Activated effector memory CD4-positive, alpha-beta T cell treated with anti-CD3 and anti-CD28 coated beads, Interleukin-2, amount 50 U/mL, for 16 hours (primary cell): ENCODE data around the gene TSC2.
"Not testable (repeated sequence)": the region's sequence is repeated elsewhere in the genome, so short reads cannot be mapped to it uniquely, and the experiment has no call there.

ENCODE experiments used
- DNase-seq: peaks from one replicate; pipeline ENCODE4 v3.0.0-alpha.2; 2020

Gene TSC2

DNA sequence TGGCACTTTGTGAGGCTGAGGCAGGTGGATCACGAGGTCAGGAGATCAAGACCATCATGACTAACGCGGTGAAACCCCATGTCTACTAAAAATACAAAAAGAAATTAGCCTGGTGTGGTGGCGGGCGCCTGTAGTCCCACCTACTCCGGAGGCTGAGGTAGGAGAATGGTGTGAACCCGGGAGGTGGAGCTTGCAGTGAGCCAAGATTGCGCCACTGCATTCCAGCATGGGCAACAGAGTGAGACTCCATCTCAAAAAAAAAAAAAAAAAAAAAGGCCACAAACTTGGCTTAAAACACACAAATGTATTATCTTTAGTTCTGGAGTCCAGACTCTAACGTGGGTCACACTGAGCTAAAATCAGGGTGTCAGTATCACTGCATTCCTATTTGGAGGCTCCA lies 36.1 kb upstream of the TSC2 start:
- DNase-seq, result not testable (repeated sequence)

DNA sequence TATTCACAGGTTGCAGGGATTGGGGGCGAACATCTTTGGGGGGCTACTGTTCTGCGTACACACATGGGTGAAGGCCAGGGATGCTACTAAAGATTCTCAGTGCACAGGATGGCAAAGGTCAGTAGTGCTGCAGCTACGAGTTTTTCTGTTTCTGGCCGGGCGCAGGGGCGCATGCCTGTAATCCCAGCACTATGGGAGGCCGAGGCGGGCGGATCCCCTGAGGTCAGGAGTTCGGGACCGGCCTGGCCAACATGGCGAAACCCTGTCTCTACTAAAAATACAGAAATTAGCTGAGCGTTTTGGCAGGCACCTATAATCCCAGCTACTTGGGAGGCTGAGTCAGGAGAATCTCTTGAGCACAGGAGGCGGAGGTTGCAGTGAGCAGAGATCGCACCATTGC lies 34.3 kb upstream of the TSC2 start:
- DNase-seq, result no peak

DNA sequence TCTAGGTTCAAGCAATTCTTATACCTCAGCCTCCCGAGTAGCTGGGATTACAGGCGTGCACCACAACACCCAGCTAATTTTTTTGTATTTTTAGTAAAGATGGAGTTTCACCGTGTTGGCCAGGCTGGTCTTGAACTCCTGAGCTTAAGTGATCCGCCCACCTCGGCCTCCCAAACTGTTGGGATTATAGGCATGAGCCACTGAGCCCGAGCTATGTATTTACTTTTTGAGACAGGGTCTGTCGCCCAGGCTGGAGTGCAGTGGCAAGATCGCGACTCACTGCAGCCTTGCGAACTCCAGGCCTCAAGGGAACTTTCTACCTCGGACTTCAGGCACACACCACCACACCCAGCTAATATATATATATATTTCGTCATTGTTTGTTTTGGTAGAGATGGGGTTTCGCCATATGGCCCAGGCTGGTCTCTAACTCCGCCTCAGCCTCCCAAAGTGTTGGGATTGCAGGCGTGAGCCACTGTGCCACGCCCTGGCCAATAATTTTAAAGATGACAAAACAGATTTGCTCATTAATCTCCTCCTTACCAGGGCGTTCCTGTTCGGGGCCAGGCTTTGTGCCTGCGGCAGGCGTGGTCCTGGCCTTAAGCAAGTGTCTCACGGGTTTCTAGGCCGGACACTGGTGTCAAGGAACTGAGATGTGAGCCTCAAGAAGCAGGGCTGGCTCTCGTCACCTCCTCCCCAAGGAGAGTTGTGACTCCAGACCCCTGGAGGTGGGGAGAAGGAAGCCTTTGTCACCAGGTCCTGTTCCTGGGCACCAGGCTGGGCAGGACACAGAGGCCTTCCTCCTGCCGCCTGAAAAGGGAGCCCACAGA lies 32.5 kb upstream of the TSC2 start:
- DNase-seq, result no peak

DNA sequence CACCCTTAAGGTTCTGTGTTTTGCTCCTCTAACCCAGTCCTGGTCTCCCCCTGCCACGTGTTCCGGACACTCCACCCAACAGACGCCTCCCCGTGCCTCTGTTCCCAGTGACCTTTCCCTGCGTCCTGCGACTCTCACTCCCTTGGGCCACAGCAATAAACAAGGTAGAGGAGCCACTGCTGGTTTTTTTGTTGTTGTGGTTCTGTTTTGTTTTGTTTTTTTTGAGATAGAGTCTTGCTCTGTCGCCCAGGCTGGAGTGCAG lies 31.9 kb upstream of the TSC2 start:
- DNase-seq, result no peak

DNA sequence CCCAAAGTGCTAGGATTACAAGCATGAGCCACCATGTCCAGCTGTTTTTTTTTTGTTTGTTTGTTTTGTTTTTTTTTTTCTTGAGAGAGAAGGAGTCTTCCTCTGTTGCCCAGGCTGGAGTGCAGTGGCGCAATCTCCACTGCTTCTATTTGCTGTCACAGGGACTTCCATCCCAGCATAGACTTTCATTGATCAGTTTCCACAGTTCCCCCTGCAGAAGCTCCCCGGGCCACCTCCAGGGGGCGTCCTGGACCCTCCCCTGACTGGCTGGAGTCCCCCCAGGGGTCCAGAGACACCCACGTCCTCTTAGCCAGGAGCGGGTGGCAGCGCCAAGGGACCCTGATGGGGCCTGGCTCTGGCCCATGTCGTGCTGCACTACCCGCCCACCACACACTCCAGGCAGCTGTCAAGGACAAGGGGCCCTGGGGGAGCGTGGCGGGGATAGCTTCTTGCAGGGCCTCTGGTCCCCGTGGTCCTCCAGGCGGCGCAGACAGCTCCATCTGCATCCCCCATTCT lies 31.3 kb upstream of the TSC2 start:
- peak; percentile 72 for DNase-seq

DNA sequence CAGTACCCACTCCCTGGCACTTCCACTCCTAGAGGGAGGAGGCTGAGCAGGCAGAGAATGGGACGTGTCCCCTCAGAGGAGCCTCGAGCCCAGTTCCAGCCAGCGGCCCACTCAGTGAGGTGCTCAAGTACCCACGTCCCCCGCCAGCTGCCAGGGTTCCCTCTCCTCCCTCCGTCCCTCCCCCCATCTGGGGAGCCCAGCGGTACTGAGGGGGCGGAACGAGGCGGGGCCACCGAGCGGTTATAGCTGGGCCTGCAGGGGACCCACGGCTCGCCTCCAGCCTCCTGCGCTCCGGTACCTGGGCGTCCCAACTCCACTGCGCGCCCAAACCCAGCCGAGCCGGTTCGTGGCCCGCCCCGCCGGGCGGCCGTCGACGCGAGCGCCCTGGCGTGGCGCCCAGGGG lies 28.3 kb upstream of the TSC2 start, which contains the start of gene NPW:
NPW (plus strand) TSS at position 268 of the 403 bp plus-strand sequence.
- peak; percentile 74 for DNase-seq

DNA sequence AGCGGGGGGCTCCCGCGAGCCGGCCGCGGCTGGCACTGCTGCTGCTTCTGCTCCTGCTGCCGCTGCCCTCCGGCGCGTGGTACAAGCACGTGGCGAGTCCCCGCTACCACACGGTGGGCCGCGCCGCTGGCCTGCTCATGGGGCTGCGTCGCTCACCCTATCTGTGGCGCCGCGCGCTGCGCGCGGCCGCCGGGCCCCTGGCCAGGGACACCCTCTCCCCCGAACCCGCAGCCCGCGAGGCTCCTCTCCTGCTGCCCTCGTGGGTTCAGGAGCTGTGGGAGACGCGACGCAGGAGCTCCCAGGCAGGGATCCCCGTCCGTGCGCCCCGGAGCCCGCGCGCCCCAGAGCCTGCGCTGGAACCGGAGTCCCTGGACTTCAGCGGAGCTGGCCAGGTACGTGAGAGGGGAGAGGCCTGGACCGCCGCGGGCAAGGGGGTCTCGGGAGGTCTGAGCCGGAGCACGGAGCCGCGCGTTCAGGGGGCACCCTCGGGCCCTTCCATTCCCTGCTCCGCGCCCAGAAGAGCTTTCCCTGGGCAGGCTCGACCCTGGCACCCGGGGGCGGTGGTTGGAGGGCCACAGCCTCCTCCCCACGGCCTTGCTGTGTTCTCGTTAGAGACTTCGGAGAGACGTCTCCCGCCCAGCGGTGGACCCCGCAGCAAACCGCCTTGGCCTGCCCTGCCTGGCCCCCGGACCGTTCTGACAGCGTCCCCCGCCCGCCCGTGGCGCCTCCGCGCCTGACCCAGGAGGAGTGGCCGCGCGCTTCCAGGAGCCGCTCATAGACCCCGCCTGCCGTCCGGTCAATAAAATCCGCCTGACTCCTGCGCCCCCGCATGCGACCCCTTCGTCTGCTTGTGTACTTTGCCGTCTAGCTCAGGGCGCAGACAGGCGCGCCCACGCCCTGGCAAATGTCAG lies 27.6 kb upstream of the TSC2 start:
- no peak for DNase-seq

DNA sequence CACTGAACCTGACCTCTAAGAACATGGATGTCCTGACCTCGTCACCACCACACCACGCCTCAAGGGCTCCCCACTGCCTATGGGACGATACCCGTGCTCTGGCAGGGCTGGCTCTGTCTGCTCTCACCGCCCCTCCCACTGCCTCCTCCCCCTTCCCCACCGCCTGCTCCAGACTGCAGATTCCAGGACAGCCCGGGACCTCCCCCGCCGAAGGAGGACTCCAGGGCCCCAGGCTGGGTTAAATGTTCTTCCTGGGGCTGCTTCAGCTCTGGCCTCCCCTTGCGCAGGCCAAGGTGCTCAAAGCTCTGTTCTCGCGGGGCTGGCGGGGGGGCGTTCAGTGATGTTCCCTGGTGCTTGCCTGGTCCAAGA lies 25.1 kb upstream of the TSC2 start:
- DNase-seq, result no peak

DNA sequence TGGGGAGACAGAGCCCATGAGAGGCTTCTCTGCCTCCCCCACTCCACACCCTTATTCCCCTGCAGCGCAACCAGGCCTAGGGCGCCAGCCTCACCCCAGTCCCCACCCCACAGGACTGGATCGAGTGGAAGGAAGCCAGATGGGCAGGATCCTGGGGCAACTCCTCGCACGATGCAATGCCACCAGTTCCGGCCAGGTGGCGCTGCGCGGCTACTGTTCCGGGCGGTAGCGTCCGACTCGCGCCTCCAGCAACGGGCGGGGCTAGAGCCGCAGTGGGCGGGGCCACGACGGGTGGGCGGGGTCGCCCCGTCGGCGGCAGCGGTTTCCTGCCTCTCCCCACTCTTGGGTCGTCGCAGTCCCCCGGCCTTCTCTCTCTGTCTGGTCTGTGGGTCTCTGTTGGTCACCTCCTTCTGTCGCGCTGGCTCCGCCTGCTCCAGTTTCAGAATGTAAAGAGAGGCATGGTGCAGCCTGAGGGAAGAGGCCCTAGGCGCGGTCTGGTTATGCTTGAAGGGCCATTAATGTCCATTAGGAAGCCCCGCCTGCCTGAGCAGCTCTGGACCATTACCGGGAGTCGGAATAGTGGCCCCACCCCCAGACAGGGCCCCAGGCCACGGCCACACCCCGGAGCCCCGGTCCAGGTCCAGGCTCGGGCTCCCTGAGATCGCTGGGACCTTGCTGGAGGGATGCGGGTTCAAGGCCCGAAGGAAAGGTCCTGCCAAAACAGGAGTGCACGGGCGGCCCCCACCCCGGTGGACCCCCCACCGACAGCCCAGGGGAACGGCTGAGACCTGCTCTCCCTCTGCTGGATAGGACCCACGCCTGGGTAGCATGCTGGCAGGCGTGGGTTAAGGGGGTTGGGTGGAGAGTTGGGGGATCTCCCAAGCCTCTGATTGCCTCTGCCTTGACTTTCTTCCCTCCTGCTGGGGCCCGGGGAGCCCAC lies 24.4 kb upstream of the TSC2 start:
- peak; percentile 98 for DNase-seq

DNA sequence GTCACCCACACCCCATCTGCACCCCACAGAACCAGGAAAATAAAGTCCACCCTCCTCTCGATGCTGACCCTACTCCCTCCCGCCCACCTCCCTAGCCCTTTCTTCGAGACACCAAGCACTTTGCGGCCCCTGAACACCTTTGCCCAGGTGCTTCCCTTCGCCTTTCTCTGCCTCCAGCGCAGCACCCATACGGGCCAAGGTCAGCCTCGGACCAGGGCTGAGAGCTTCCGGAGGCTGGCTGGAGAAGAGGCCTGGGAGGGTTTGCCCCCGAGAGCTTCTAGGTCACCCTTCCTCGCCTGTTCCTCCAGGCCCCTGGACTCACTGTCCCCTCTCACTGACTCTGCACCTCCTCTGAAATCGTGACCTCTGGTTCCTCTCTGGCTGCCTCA lies 23.8 kb upstream of the TSC2 start:
- DNase-seq, result no peak

DNA sequence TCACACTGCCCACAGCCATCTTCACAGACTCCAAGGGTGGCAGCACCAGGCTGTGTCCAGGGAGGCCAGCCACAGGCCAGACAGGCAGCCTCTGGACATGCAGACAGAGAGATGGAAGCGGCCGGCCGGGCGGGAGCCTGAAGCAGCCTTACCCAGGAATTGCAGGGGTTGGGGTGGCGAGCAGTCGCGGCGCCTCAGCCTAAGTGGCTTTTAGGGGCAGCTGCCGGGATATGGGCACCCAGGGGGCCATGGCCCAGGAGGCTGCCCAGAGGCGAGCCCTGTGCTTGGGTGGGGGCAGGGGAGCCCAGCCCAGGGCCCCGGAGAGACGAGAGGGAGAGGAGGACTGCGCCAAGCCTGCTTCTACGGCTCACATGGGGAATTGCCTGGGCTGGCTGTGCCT lies 22.5 kb upstream of the TSC2 start:
- no peak for DNase-seq

DNA sequence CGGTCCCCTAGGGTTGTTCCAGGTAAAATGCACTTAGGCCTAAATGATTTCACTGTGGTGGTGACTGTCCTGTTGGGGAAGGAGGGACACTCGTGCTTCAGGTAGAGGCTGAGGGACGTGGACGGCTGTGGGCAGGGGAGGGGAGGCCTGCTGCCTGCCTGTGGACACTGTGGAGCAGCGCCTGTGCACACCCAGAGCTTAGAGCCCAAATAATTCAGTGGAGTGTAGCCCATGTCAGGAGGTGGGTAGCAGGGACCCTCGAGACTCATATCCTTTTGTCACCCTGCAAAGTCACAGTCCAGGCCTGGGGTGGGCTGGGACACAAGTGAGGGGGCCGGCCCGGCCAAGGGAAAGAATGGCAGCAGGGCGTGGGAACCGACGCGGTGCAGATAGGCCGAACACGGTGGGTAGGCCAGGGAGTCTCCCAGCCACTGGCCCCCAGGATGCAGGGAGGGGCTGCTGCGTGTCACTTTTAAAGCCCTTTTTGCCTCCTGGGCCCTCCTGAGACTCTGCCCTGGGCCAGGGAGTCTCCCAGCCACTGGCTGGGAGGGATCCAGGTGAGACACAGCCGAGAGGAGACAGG lies 21.8 kb upstream of the TSC2 start:
- no peak for DNase-seq

DNA sequence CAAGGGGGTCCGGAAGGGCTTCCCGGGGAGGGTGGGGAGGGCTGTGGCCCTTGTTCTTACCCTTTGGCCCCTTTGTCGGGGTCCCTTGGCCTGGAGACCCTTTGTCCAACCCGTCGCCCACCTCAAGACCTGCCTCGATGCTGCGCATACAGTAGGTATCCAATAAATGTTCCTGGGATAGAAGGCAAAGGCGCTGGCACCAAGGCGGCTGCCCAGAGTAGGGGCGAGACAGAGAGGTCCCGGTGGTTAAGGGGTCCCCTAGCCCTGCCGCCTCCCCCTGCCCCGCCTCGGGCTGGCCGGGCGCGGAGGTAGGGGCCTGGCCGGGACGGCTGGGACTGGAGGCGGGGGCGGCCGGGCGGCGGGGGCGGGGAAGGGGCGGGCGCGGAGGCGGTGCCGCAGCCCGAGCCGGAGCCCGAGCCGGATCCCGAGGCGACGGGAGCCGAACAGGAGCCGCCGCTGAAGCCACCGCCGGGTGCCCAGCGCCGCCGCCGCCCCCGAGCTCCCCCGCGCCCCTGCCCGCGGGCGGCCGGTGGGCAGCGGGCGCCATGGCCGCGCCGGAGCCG lies 21.2 kb upstream of the TSC2 start, which contains the start of gene NHERF2:
NHERF2 (plus strand) TSS at position 442 of the 563 bp plus-strand sequence; CDS start at position 546, 104 bp downstream.
- peak; percentile 75 for DNase-seq

DNA sequence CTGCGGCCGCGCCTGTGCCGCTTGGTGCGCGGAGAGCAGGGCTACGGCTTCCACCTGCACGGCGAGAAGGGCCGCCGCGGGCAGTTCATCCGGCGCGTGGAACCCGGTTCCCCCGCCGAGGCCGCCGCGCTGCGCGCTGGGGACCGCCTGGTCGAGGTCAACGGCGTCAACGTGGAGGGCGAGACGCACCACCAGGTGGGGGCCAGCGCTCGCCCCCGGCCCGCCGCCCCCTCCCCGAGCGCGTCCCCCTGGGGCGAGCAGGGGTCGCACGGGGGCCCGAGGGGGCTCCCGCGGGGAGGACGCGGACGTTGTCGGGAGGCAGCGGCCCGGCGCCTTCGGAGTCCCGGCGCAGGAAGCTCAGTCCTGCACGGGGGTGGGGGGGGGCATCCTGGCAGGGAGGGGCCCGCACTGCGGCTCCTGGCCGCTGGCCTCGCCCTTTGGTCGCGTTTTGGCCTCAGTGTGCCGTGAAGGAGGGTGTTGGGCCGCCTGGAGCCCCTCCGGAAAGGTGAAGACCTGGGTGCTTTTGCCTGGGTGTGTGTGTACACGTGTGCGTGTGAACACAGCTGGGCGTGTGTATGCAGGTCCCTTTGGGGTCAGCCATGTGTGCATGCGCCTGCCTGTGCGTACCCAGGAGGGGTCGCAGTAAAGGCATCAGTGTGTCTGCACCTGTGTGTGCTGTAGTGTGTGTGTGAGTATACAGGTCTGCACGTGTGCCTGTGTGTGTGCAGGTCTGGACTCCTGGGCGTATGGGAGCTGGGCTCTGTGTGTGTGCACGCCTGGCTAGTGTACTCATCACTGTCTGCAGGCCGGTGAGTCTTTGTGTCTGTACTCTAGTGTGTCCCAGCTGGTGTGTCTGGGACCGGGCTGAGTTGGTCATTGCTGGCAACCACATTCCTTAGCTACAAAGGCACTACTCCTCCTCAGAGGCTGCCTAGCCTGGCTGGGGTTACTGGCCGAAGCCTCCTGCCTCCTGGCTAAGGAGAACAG lies 20.5 kb upstream of the TSC2 start:
- DNase-seq, result peak; percentile 71

DNA sequence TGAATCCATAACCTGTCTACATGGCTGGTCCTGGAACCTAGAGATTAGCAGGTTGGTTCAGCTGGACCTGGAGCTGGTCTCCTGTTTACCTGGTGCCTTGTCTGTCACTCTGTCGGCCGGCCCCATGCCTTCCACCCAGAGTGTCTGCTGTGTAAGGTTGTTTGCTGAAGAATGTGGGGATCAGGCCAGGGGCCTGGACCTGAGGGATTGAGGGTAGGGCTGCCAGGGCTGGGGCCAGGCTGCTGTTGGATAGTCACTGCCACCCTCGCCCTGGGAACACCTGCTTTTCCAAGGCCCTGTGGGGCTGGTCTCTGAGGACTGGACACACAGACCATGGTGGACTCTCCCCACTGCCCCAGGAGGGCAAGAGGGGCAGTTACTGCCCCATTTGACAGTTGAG lies 19.6 kb upstream of the TSC2 start:
- no peak for DNase-seq

DNA sequence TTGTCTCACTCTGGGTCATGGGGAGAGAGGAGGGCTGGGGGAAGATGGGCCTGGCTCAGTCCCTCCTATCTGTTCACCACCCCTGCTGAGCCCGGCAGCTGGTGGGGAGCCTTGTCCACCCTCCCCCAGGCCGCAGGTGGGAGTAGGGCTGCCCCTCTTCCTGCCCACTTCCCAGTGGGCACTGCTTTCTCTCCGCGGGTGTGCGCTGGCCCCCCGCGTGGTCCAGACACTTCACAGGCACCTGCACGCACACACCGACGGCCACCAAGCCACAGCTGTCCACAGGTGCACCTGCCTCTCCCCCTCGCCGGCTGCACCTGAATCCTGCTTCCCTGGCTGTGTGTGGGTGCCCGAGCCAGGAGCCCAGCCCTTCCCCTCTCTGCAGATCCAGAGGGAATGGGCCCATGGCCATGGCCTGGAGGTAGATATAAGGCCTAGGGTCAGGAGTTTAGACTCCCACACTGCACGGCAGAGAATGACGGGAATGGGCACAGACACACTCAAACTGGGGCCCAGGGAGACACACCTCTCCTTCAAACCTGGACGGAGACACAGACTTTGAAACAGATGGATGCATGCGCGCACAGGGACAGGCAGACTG lies 19.1 kb upstream of the TSC2 start:
- no peak for DNase-seq

DNA sequence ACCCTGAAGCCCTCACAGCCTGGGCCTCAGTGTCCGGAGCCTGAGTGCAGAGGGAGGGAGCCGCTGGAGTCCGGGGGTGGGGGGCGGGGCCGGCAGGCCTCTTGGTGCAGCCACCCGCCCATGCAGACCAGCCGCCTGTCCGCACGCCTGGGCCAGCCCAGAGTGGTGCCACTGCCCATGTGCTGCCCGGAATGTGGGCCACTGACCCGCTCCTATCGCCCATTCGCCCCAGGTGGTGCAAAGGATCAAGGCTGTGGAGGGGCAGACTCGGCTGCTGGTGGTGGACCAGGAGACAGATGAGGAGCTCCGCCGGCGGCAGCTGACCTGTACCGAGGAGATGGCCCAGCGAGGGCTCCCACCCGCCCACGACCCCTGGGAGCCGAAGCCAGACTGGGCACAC lies 18.4 kb upstream of the TSC2 start:
- DNase-seq, result no peak

DNA sequence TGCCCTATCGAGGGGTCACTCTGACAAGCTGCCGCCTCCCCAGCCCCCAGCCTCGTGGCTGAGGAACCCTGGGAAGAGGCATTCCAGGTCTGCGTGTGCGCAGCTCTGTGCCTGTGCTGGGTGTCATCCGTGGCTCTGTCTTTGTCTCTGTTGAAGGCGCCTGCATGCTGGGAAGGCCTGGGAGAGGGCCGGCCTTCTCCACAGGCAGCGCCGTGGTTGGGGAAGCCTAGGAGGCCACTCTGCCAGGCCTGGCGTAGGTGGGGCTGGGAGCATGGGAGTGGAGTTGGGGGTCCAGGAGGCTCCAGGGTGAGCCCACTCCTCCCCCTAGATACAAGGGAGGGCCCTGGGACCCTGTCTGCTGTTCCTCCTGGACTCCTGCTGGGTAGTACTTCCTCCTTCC lies 17.7 kb upstream of the TSC2 start:
- no peak for DNase-seq

DNA sequence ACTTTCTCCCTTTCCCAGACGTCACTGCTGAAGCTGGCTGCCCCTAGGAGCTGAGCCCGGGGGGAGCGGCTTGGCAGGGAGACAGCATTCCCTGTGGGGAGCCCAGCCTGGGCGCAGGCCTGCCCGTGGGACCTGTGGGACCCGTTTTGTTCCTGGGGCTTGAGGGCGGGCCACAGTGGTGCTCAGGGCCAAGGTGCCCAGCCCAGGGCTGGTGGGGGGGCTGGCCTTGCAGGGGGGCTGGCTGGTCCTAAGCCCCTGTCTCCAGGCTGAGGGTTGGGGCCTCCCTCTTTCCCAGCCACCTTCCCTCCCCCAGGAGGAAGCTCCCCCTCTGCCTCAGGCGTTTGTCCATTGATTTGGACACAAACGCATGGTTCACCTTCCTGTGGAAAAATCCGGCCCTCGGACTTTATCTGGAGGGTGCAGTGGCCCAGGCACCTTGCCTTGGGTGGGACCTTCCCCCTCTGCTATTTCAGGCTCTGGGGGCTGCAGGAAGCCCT lies 16.7 kb upstream of the TSC2 start:
- DNase-seq, result no peak
